ENCODE results near the gene INMT.

DNA sequence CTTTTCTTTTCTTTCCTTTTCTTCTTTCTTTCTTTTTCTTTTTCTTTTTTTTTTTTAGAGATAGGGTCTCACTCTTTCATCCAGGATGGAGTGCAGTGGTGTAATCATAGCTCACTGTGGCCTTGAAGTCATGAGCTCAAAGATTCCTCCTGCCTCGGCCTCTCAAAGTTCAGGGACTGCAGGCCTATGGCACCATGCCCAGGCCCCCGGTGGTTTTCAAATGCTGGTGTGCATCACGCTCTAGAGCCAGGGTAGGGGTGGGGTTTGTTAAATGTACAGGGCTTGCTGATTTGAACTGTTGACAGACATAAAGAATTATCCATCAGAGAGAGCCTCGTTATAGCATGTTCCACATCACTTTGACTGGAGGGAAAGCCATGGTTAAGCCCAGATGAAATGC lies 25.0 kb downstream of the INMT start:
- no peak for TF ChIP-seq POLR2A (IDR thresholded peaks at IDR 0.05; ENCODE audit: low read length)
- TF ChIP-seq GATA1 (IDR thresholded peaks at IDR 0.05; ENCODE audit: low read depth, low read length) = no peak
